GM23338 (cell line): ENCODE data around the gene ULK2. TPM values are rescaled to one million over a fixed set of nuclear protein-coding genes. Genes with fewer than 3 reads are reported as not detected.

Experiments
- ATAC-seq: fragments of 200-7000 bp; cut with Tn5 transposase; 3 replicates; pipeline ENCODE4 v1.9.1; 2020
- DNase-seq: peaks from one replicate; pipeline ENCODE4 v3.0.0-alpha.2; 2015; ENCODE audit warnings: low spot score
- H2AFZ ChIP-seq: fragments of 200-600 bp; sonication (generic); 2 replicates; pipeline ENCODE4 v1.8.0; 2016; ENCODE audit warnings: antibody characterized with exemption, mild to moderate bottlenecking, moderate library complexity
- H3F3A ChIP-seq: fragments of 200-600 bp; sonication (generic); replicated peaks from 2 replicates; pipeline ENCODE4 v1.8.0; 2017; ENCODE audit warnings: antibody characterized with exemption, mixed run types, low read depth
- H3K27ac ChIP-seq: fragments of 200-600 bp; sonication (generic); 2 replicates; pipeline ENCODE4 v1.6.1; 2016; ENCODE audit warnings: low read depth
- H3K27me3 ChIP-seq: fragments of 200-600 bp; sonication (generic); 2 replicates; pipeline ENCODE4 v1.8.0; 2016; ENCODE audit warnings: mild to moderate bottlenecking, mixed run types, moderate library complexity; ENCODE audit not compliant: insufficient read depth
- H3K36me3 ChIP-seq: fragments of 200-600 bp; sonication (generic); 2 replicates; pipeline ENCODE4 v1.8.0; 2016; ENCODE audit warnings: mild to moderate bottlenecking; ENCODE audit not compliant: insufficient read depth
- H3K4me1 ChIP-seq: fragments of 200-600 bp; sonication (generic); 2 replicates; pipeline ENCODE4 v1.8.0; 2016; ENCODE audit warnings: mild to moderate bottlenecking, moderate library complexity; ENCODE audit not compliant: insufficient read depth
- H3K4me2 ChIP-seq: fragments of 200-600 bp; sonication (generic); 2 replicates; pipeline ENCODE4 v1.7.1; 2017; ENCODE audit warnings: mixed run types
- H3K4me3 ChIP-seq: fragments of 200-600 bp; sonication (generic); 2 replicates; pipeline ENCODE4 v1.6.1; 2016; ENCODE audit warnings: mixed run types
- H3K79me2 ChIP-seq: fragments of 200-600 bp; sonication (generic); replicated peaks from 2 replicates; pipeline ENCODE4 v1.8.0; 2017; ENCODE audit warnings: mild to moderate bottlenecking; ENCODE audit not compliant: insufficient read depth
- H3K9me2 ChIP-seq: fragments of 200-600 bp; sonication (generic); 2 replicates; pipeline ENCODE4 v1.8.0; 2017; ENCODE audit not compliant: insufficient read depth
- H4K20me1 ChIP-seq: fragments of 200-600 bp; sonication (generic); replicated peaks from 2 replicates; pipeline ENCODE4 v1.8.0; 2017; ENCODE audit warnings: mild to moderate bottlenecking; ENCODE audit not compliant: insufficient read depth
- H3K27ac Mint-ChIP-seq: 2 replicates; pipeline ENCODE4 v1.8.0; 2020; ENCODE audit warnings: inconsistent platforms, mild to moderate bottlenecking, moderate library complexity, mixed read lengths
- H3K27me3 Mint-ChIP-seq: 3 replicates; pipeline ENCODE4 v1.8.0; 2022; ENCODE audit warnings: low read depth, mild to moderate bottlenecking, moderate library complexity, mixed read lengths, inconsistent platforms; ENCODE audit not compliant: insufficient read depth, poor library complexity
- H3K36me3 Mint-ChIP-seq: 3 replicates; pipeline ENCODE4 v1.8.0; 2021; ENCODE audit warnings: low read depth, mild to moderate bottlenecking, inconsistent platforms, moderate library complexity, mixed read lengths
- H3K4me1 Mint-ChIP-seq: 3 replicates; pipeline ENCODE4 v1.8.0; 2020; ENCODE audit warnings: mild to moderate bottlenecking, inconsistent platforms, mixed read lengths
- H3K4me3 Mint-ChIP-seq: 3 replicates; pipeline ENCODE4 v1.8.0; 2021; ENCODE audit warnings: moderate library complexity, mild to moderate bottlenecking, inconsistent platforms, mixed read lengths
- H3K9me3 Mint-ChIP-seq: 3 replicates; pipeline ENCODE4 v1.8.0; 2020; ENCODE audit warnings: moderate library complexity, mild to moderate bottlenecking, inconsistent platforms, mixed read lengths
- CREB1 ChIP-seq: fragments of 250-450 bp; sonication (Bioruptor Pico); IDR thresholded peaks from 2 replicates; pipeline ENCODE4 v1.5.0; 2020; ENCODE audit warnings: low read depth, mild to moderate bottlenecking, moderate library complexity
- CTCF ChIP-seq, 2 experiments: fragments of 200-600 bp in 1 of 2; sonication (generic) in 1 of 2; conservative IDR thresholded peaks; 2 replicates each; pipeline versions ENCODE4 v1.5.1 to v1.6.1; 2016 to 2017; ENCODE audit warnings: antibody characterized with exemption in 2 of 2, low read depth in 2 of 2, mild to moderate bottlenecking in 2 of 2, moderate library complexity in 1 of 2
- ETS1 ChIP-seq: IDR thresholded peaks from 2 replicates; pipeline ENCODE4 v1.6.1; 2016; ENCODE audit warnings: antibody characterized with exemption
- EZH2 ChIP-seq: fragments of 200-600 bp; sonication (generic); IDR thresholded peaks from one replicate; pipeline ENCODE4 v1.8.0; 2017; ENCODE audit warnings: antibody characterized with exemption, mild to moderate bottlenecking, low read depth; ENCODE audit not compliant: unreplicated experiment
- EZH2phosphoT487 ChIP-seq: fragments of 200-600 bp; sonication (generic); IDR thresholded peaks from one replicate; pipeline ENCODE4 v1.8.1; 2018; ENCODE audit warnings: antibody characterized with exemption; ENCODE audit not compliant: unreplicated experiment
- JUNB ChIP-seq: IDR thresholded peaks from one replicate; pipeline ENCODE4 v1.6.1; 2016; ENCODE audit warnings: antibody characterized with exemption; ENCODE audit not compliant: unreplicated experiment
- POLR2AphosphoS5 ChIP-seq: IDR thresholded peaks from 2 replicates; pipeline ENCODE4 v1.6.1; 2016; ENCODE audit warnings: antibody characterized with exemption, low read depth
- REST ChIP-seq: IDR thresholded peaks from one replicate; pipeline ENCODE4 v1.6.1; 2018; ENCODE audit warnings: antibody characterized with exemption; ENCODE audit not compliant: unreplicated experiment
- STAT1 ChIP-seq: IDR thresholded peaks from one replicate; pipeline ENCODE4 v1.6.1; 2016; ENCODE audit warnings: antibody characterized with exemption; ENCODE audit not compliant: unreplicated experiment
- ZNF114 ChIP-seq: fragments of 250-450 bp; sonication (Bioruptor Pico); IDR thresholded peaks from 2 replicates; pipeline ENCODE4 v1.5.0; 2020; ENCODE audit warnings: mild to moderate bottlenecking, moderate library complexity
- ZNF331 ChIP-seq: fragments of 250-450 bp; sonication (Bioruptor Pico); IDR thresholded peaks from 2 replicates; pipeline ENCODE4 v1.5.0; 2020; ENCODE audit warnings: low read depth, mild to moderate bottlenecking, moderate library complexity
- polyA plus RNA-seq: library from polyadenylated mRNA; unstranded; fragments of >200 nt; fragmentation: Nextera tagmentation; extraction: Ambion mirVana; gene quantifications from 2 replicates; pipeline ENCODE4 v1.2.1, GENCODE V29; 2016
- total RNA-seq: library from RNA; depleted of rRNA; stranded (reverse); fragments of >200 nt; shearing (Covaris generic); gene quantifications from 2 replicates; pipeline ENCODE4 v1.2.3, GENCODE V29; 2014

ULK2 gene
- total and polyA plus RNA-seq, 2 experiments from 2014 or later: 1.6 to 3.0 TPM

GRCh38 chr17:19725486-19725885, 142.2 kb downstream of the ULK2 start (continued):
- no peak for TF ChIP-seq CREB1 (CRISPR knock-in tag)
- TF ChIP-seq POLR2AphosphoS5: no peak

- no peak for DNase-seq
- H3K9me2 ChIP-seq: no peaks in the 10 kb centered on the region
- H3K79me2 ChIP-seq: no peaks in the 10 kb centered on the region
- H3F3A ChIP-seq: no peaks in the 10 kb centered on the region
- H3K27ac ChIP-seq: no peak overlapping the region
- peaks cover 7% of the 10 kb centered on the region for H3K27me3 Mint-ChIP-seq
- H3K4me3 ChIP-seq: no peak overlapping the region
- H4K20me1 ChIP-seq: no peaks in the 10 kb centered on the region
- H3K4me3 Mint-ChIP-seq: no peak overlapping the region
- no peaks in the 10 kb centered on the region for H3K36me3 ChIP-seq
- H3K9me3 Mint-ChIP-seq: no peaks in the 10 kb centered on the region
- H3K27me3 ChIP-seq: no peaks in the 10 kb centered on the region
- H3K4me2 ChIP-seq: no peak overlapping the region
- no peak overlapping the region for H2AFZ ChIP-seq
- TF ChIP-seq ETS1: no peak
- TF ChIP-seq EZH2: no peak
- no peak for TF ChIP-seq POLR2AphosphoS5
- TF ChIP-seq EZH2phosphoT487: no peak
- no peak for TF ChIP-seq CREB1 (CRISPR knock-in tag)
- no peak for TF ChIP-seq CTCF (conservative IDR thresholded peaks at IDR 0.05; ENCODE audit: low read depth in 2 of 2)
- no peak for TF ChIP-seq ZNF114
- no peak for TF ChIP-seq STAT1
- TF ChIP-seq REST: no peak
- TF ChIP-seq ZNF331 (CRISPR knock-in tag): no peak
- TF ChIP-seq JUNB: no peak
- no peaks in the 10 kb centered on the region for H3K4me1 ChIP-seq
- no peaks in the 10 kb centered on the region; the same call in 2 of the 3 replicates for H3K36me3 Mint-ChIP-seq
- H3K4me1 Mint-ChIP-seq: peaks cover 2% of the 10 kb centered on the region; the same call in 2 of the 3 replicates
- no peak for ATAC-seq
- no peak overlapping the region for H3K27ac Mint-ChIP-seq
These were observed 143.0 kb downstream of the ULK2 start for GRCh38 chr17:19724501-19725420.
